GM18502 (cell line): Measurements from ENCODE around the gene SRRT.
"Not testable (repeated sequence)": the region's sequence is repeated elsewhere in the genome, so short reads cannot be mapped to it uniquely, and the experiment has no call there.

Experiments
- ATAC-seq: cut with Tn5 transposase; IDR thresholded peaks from one replicate; pipeline ENCODE4 v1.9.1; 2021; ENCODE audit warnings: mild to moderate bottlenecking; ENCODE audit not compliant: unreplicated experiment, poor library complexity

SRRT gene

GRCh38 chr7:100923616-100924015, 48.7 kb downstream of the SRRT start:
- not testable (repeated sequence) for ATAC-seq

GRCh38 chr7:100929808-100930174, 54.9 kb downstream of the SRRT start:
- ATAC-seq = no peak

- ATAC-seq = no peak
These were observed 58.8 kb downstream of the SRRT start for GRCh38 chr7:100933734-100934133.

DNA sequence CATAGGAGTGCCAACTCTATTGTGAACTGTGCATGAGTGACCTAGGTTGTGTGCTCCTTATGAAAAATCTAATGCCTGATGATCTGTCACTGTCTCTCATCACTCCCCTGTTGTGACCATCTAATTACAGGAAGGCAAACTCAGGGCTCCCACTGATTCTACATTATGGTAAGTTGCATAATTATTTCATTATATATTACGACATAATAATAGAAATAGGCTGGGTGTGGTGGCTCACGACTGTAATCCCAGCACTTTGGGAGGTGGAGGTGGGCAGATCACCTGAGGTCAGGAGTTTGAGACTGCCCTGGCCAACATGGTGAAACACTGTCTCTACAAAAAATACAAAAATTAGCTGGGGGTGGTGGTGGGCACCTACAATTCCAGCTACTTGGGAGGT, 60.5 kb downstream of the SRRT start:
- ATAC-seq = not testable (repeated sequence)

- ATAC-seq = not testable (repeated sequence)
These were observed 61.3 kb downstream of the SRRT start for GRCh38 chr7:100936167-100936566.
